ENCODE results near the gene CRELD2. TPM values are rescaled to one million over a fixed set of nuclear protein-coding genes. Genes with fewer than 3 reads are reported as not detected.

The CRELD2 gene
- total and polyA plus RNA-seq, 2 of the 8 experiments (the other 6 are each of a cell fraction or from before 2014, with no cell fraction given) = 24.5 to 36.6 TPM

GRCh38 chr22:49951000-49951677 is 32.7 kb downstream of the CRELD2 start (continued):
- TF ChIP-seq RNF2 (IDR thresholded peaks at IDR 0.05; ENCODE audit: borderline replicate concordance, low read depth, low read length, missing control alignments, poor library complexity, severe bottlenecking) (no peak), KDM5A (IDR thresholded peaks at IDR 0.05; ENCODE audit: low read length) (no peak), CTBP2 (IDR thresholded peaks at IDR 0.05; ENCODE audit: borderline replicate concordance, insufficient read depth, insufficient read length, low read length) (no peak), NANOG (IDR thresholded peaks at IDR 0.05; ENCODE audit: insufficient read depth, low read depth, low read length, poor library complexity, severe bottlenecking) (no peak), POU5F1 (IDR thresholded peaks at IDR 0.05; ENCODE audit: low read depth, low read length) (no peak)
